NCI-H1436 (cell line): ENCODE data around the gene PCDHGA12.
"Not testable (repeated sequence)": the region's sequence is repeated elsewhere in the genome, so short reads cannot be mapped to it uniquely, and the experiment has no call there.

Experiments used
- DNase-seq: peaks from one replicate; lab custom pipeline; 2025; lab: John Stamatoyannopoulos, UW

PCDHGA12 gene

DNA sequence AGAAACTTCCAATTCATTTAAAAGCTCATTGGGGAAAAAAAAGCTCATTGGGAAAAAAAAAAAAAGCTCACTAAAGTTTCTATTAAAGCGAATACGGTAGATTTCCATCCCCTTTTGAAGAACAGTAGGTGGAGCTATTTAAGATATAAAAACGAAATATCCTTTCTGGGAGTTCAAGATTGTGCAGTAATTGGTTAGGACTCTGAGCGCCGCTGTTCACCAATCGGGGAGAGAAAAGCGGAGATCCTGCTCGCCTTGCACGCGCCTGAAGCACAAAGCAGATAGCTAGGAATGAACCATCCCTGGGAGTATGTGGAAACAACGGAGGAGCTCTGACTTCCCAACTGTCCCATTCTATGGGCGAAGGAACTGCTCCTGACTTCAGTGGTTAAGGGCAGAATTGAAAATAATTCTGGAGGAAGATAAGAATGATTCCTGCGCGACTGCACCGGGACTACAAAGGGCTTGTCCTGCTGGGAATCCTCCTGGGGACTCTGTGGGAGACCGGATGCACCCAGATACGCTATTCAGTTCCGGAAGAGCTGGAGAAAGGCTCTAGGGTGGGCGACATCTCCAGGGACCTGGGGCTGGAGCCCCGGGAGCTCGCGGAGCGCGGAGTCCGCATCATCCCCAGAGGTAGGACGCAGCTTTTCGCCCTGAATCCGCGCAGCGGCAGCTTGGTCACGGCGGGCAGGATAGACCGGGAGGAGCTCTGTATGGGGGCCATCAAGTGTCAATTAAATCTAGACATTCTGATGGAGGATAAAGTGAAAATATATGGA lies at the start of gene PCDHGA12:
Gene PCDHGA12, plus strand, starts transcription at position 176 of the 782 bp plus-strand sequence. Its CDS starts 253 bp downstream, at position 429.
- no peak for DNase-seq

DNA sequence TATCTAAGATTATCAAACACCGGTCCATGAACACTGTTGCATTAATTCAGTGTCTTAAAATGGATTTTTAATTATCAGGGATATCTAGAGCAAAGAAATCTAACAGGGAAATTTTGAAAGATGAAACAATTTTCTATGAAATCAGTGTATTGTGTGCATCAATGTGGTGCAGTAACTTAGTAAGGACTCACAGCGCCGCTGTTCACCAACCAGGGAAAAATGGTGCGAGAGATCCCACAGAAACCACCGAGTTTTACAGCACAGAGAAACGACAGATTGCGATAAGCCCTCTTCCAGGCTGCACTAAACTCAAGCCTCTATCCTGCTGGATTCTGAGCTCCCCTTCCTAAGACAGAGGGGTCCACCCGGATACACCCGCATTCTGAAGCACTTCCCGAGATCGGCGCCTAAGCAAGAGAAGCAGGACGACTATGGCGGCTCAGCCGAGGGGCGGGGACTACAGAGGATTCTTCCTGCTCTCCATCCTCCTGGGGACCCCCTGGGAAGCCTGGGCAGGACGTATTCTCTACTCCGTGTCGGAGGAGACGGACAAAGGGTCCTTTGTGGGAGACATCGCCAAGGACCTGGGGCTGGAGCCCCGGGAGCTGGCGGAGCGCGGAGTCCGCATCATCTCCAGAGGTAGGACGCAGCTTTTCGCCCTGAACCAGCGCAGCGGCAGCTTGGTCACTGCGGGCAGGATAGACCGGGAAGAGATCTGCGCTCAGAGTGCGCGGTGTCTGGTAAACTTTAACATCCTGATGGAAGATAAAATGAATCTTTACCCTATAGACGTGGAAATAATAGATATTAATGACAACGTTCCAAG lies 47.6 kb upstream of the PCDHGA12 start, which contains the start of gene PCDHGA7:
Gene PCDHGA7, plus strand, starts transcription at position 274 of the 826 bp plus-strand sequence. Its CDS starts 158 bp downstream, at position 432.
- DNase-seq = no peak

DNA sequence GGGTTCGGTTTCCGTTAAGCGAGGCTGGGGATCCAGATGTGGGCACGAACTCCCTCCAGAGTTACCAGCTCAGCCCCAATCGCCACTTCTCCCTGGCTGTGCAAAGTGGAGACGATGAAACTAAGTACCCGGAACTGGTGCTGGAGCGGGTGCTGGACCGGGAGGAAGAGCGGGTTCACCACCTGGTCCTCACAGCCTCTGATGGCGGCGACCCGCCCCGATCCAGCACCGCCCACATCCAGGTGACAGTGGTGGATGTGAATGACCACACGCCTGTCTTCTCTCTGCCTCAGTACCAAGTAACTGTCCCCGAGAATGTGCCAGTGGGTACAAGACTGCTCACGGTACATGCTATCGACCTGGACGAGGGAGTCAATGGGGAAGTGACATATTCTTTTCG lies 47.0 kb upstream of the PCDHGA12 start:
- no peak for DNase-seq

DNA sequence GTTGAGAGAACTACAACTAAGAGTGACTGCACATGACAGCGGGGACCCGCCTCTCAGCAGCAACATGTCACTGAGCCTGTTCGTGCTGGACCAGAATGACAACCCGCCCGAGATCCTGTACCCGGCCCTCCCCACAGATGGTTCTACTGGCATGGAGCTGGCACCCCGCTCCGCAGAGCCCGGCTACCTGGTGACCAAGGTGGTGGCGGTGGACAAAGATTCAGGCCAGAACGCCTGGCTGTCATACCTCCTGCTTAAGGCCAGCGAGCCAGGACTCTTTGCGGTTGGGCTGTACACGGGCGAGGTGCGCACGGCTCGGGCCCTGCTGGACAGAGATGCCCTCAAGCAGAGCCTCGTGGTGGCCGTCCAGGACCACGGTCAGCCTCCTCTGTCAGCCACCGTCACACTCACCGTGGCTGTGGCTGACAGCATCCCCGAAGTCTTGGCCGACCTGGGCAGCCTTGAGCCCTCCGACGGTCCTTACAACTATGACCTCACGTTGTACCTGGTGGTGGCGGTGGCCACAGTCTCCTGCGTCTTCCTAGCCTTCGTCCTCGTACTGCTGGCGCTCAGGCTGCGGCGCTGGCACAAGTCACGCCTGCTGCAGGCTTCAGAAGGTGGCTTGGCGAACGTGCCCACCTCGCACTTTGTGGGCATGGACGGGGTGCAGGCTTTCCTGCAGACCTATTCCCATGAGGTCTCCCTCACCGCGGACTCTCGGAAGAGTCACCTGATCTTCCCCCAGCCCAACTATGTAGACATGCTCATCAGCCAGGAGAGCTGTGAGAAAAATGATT lies 45.6 kb upstream of the PCDHGA12 start:
- DNase-seq = no peak

DNA sequence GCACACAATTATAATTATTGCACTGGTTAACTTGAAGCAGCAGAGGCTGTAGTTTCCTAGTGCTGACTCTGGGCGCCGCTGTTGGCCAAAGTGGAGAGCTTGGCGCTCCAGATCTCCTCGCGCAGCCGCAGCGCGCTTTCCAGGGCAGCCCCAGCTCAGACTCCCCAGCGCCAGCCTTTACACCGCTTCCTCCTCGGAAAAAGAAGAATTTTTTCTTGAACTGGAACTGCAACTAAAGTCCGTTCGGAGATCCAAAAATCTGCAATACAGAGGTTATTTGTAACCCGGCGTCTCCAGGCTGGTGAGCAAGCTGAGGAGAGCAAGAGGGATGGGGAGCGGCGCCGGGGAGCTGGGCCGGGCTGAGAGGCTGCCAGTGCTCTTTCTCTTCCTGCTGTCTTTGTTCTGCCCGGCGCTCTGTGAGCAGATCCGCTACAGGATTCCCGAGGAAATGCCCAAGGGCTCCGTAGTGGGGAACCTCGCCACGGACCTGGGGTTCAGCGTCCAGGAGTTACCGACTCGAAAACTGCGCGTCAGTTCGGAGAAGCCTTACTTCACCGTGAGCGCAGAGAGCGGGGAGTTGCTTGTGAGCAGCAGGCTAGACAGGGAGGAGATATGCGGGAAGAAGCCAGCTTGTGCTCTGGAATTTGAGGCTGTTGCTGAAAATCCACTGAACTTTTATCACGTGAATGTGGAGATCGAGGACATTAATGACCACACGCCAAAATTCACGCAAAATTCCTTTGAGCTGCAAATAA lies 42.6 kb upstream of the PCDHGA12 start, which contains the start of gene PCDHGB4:
Gene PCDHGB4, plus strand, starts transcription at position 142 of the 755 bp plus-strand sequence. Its CDS starts 187 bp downstream, at position 329.
- DNase-seq = not testable (repeated sequence)

DNA sequence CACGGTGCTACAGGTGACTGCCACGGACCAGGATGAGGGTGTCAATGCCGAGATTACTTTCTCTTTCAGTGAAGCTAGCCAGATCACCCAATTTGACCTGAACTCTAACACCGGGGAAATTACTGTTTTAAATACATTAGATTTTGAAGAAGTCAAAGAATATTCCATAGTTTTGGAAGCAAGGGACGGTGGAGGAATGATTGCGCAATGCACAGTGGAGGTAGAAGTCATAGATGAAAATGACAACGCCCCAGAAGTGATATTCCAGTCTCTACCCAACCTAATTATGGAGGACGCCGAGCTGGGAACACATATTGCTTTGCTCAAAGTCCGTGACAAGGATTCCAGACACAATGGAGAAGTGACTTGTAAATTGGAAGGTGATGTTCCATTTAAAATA lies 41.6 kb upstream of the PCDHGA12 start:
- no peak for DNase-seq

DNA sequence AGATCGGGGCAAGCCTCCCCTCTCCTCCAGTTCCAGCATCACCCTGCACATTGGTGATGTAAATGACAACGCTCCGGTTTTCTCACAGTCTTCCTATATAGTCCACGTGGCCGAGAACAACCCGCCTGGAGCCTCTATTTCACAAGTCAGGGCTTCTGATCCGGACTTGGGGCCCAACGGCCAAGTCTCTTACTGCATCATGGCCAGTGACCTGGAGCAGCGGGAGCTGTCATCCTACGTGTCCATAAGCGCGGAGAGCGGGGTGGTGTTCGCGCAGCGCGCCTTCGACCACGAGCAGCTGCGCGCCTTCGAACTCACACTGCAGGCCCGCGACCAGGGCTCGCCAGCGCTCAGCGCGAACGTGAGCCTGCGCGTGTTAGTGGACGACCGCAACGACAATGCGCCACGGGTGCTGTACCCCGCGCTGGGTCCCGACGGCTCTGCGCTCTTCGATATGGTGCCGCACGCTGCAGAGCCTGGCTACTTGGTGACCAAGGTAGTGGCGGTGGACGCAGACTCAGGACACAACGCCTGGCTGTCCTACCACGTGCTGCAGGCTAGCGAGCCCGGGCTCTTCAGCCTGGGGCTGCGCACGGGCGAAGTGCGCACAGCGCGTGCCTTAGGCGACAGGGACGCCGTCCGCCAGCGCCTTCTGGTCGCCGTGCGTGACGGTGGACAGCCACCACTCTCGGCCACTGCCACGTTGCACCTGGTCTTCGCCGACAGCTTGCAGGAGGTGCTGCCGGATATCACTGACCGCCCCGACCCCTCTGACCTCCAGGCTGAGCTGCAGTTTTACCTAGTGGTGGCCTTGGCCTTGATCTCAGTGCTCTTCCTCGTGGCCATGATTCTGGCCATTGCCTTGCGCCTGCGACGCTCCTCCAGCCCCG lies 40.9 kb upstream of the PCDHGA12 start:
- no peak for DNase-seq

DNA sequence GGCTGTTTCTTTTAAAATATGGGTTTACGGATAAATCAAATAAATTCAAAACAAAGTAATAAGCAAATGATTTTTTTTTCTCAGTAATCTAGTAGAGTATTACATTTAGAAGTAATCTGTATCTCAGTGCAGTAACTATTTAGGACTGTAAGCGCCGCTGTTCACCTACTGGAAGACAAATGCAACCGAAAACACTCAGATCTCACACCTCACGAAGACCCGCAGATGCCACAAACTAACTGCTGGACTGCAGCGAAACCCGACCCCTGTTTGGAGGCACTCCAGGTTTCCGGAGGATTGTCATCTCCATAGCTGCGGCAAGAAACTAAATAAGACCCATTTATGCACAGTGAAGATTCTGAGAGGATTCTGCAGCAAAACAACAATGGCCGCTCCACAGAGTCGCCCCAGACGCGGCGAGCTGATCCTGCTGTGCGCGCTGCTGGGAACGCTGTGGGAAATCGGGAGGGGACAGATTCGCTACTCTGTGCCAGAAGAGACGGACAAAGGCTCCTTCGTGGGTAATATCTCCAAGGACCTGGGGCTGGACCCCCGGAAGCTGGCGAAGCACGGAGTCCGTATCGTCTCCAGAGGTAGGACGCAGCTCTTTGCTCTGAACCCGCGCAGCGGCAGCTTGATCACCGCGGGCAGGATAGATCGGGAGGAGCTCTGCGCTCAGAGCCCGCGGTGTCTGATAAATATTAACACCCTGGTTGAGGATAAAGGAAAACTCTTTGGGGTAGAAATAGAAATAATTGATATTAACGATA lies 37.7 kb upstream of the PCDHGA12 start, which contains the start of gene PCDHGA8:
Gene PCDHGA8, plus strand, starts transcription at position 205 of the 770 bp plus-strand sequence. Its CDS starts 181 bp downstream, at position 386.
- no peak for DNase-seq

DNA sequence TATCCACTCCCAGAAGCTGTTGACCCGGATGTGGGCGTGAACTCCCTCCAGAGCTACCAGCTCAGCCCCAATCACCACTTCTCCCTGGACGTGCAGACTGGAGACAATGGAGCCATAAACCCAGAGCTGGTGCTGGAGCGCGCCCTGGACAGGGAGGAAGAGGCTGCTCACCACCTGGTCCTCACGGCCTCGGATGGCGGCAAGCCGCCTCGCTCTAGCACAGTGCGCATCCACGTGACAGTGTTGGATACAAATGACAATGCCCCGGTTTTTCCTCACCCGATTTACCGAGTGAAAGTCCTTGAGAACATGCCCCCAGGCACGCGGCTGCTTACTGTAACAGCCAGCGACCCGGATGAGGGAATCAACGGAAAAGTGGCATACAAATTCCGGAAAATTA lies 37.0 kb upstream of the PCDHGA12 start:
- no peak for DNase-seq

DNA sequence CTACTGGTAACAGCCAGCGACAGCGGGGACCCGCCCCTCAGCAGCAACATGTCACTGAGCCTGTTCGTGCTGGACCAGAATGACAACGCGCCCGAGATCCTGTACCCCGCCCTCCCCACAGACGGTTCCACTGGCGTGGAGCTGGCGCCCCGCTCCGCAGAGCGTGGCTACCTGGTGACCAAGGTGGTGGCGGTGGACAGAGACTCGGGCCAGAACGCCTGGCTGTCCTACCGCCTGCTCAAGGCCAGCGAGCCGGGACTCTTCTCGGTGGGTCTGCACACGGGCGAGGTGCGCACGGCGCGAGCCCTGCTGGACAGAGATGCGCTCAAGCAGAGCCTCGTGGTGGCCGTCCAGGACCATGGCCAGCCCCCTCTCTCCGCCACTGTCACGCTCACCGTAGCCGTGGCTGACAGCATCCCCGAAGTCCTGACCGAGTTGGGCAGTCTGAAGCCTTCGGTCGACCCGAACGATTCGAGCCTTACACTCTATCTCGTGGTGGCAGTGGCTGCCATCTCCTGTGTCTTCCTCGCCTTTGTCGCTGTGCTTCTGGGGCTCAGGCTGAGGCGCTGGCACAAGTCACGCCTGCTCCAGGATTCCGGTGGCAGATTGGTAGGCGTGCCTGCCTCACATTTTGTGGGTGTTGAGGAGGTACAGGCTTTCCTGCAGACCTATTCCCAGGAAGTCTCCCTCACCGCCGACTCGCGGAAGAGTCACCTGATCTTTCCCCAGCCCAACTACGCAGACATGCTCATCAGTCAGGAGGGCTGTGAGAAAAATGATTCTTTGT lies 35.7 kb upstream of the PCDHGA12 start:
- DNase-seq = not testable (repeated sequence)

DNA sequence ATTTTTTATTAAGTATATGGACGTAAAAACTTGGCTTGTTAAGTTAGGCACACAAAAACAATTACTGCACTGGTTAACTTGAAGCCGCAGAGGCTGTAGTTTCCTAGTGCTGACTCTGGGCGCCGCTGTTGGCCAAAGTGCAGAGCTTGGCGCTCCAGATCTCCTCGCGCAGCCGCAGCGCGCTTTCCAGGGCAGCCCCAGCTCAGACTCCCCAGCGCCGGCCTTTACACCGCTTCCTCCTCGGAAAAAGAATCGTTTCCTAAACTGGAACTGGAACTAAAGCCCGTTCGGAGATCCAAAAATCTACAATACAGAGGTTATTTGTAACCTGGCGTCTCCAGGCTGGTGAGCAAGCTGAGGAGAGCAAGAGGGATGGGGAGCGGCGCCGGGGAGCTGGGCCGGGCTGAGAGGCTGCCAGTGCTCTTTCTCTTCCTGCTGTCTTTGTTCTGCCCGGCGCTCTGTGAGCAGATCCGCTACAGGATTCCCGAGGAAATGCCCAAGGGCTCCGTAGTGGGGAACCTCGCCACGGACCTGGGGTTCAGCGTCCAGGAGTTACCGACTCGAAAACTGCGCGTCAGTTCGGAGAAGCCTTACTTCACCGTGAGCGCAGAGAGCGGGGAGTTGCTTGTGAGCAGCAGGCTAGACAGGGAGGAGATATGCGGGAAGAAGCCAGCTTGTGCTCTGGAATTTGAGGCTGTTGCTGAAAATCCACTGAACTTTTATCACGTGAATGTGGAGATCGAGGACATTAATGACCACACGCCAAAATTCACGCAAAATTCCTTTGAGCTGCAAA lies 32.4 kb upstream of the PCDHGA12 start, which contains the start of gene PCDHGB5:
Gene PCDHGB5, plus strand, starts transcription at position 192 of the 796 bp plus-strand sequence. Its CDS starts 181 bp downstream, at position 373.
- not testable (repeated sequence) for DNase-seq

DNA sequence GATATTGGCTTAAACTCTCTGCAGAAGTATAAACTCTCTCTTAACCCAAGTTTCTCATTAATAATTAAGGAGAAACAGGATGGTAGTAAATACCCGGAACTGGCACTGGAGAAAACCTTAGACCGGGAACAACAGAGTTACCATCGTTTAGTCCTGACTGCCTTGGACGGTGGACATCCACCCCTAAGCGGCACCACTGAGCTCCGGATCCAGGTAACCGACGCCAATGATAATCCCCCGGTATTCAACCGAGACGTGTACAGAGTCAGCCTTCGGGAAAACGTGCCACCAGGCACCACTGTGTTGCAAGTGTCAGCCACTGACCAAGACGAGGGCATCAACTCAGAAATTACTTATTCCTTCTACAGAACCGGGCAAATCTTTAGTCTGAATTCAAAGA lies 31.7 kb upstream of the PCDHGA12 start:
- DNase-seq = no peak

DNA sequence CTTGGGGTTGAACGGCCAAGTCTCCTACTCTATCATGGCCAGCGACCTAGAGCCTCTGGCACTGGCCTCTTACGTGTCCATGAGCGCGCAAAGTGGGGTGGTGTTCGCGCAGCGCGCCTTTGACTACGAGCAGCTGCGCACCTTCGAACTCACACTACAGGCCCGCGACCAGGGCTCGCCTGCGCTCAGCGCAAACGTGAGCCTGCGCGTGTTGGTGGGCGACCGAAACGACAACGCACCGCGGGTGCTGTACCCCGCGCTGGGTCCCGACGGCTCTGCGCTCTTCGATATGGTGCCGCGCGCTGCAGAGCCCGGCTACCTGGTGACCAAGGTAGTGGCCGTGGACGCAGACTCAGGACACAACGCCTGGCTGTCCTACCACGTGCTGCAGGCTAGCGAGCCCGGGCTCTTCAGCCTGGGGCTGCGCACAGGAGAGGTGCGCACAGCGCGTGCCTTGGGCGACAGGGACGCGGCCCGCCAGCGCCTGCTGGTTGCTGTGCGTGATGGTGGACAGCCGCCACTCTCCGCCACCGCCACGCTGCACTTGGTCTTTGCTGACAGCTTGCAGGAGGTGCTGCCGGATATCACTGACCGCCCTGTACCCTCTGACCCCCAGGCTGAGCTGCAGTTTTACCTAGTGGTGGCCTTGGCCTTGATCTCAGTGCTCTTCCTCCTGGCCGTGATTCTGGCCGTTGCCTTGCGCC lies 30.6 kb upstream of the PCDHGA12 start:
- DNase-seq = no peak

DNA sequence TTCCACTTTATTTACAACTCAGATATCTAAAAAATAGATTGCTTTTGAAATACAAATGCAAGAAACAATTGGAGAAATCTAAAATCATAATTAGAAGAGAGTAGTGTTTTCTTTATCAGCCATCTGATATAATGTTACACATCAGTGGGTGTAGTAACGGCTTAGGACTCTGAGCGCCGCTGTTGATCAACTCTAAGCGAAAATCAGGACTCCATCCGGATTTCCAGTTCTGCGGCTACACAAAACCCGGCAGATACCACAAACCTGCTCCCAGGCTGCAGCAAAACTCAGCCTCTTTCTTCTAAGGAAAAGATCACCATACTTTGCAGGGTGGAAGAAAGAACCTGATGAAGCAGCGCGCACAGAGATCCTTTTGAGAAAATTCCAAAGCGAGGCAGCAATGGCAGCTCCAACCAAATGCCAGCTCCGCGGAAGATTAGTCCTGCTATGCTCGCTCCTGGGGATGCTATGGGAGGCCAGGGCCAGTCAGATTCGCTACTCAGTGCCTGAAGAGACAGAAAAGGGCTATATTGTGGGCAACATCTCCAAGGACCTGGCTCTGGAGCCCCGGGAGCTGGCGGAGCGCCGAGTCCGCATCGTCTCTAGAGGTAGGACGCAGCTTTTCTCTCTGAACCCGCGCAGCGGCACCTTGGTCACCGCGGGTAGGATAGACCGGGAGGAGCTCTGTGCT lies 27.6 kb upstream of the PCDHGA12 start, which contains the start of gene PCDHGA9:
Gene PCDHGA9, plus strand, starts transcription at position 226 of the 691 bp plus-strand sequence. Its CDS starts 175 bp downstream, at position 401.
- no peak for DNase-seq

DNA sequence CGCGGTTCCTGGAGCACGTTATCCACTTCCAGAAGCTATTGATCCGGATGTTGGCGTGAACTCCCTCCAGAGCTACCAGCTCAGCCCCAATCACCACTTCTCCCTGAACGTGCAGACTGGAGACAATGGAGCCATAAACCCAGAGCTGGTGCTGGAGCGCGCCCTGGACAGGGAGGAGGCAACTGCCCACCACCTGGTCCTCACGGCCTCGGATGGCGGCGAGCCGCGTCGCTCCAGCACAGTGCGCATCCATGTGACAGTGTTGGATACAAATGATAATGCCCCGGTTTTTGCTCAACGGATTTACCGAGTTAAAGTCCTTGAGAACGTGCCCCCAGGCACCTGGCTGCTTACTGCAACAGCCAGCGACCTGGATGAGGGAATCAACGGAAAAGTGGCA lies 26.9 kb upstream of the PCDHGA12 start:
- DNase-seq = no peak
